HepG2 (cell line): ENCODE measurements around the gene MRM3. TPM values are rescaled to one million over a fixed set of nuclear protein-coding genes. Genes with fewer than 3 reads are reported as not detected.

Experiments used
- AHR ChIP-seq: IDR thresholded peaks from 2 replicates; pipeline ENCODE4 v1.6.1; 2018; ENCODE audit warnings: missing genetic modification reagents, missing compliant biosample characterization
- BORCS8-MEF2B ChIP-seq: sonication (generic); formaldehyde crosslinking; IDR thresholded peaks from 2 replicates; pipeline ENCODE4 v1.8.0; 2022; ENCODE audit warnings: mild to moderate bottlenecking, missing genetic modification reagents
- EED ChIP-seq: sonication (generic); formaldehyde crosslinking; IDR thresholded peaks from 2 replicates; pipeline ENCODE4 v1.5.0; 2020; ENCODE audit warnings: mild to moderate bottlenecking, missing genetic modification reagents
- ERF ChIP-seq: IDR thresholded peaks from 2 replicates; pipeline ENCODE4 v1.6.1; 2018; ENCODE audit warnings: missing biosample characterization, missing genetic modification reagents
- FOXA1 ChIP-seq, 2 experiments: fragments of 450-650 bp in 1 of 2; sonication (generic) in 1 of 2; formaldehyde crosslinking in 1 of 2; IDR thresholded peaks; 2 replicates each; pipeline versions ENCODE4 v1.4.0 to v1.6.1; 2016 to 2020; ENCODE audit warnings: missing genetic modification reagents in 1 of 2
- RFXANK ChIP-seq: IDR thresholded peaks from 2 replicates; pipeline ENCODE4 v1.6.1; 2016
- RXRA ChIP-seq: sonication (generic); formaldehyde crosslinking; IDR thresholded peaks from 2 replicates; pipeline ENCODE4 v1.5.1; 2020; ENCODE audit warnings: missing genetic modification reagents
- SP4 ChIP-seq: sonication (generic); formaldehyde crosslinking; IDR thresholded peaks from 2 replicates; pipeline ENCODE4 v1.8.1; 2023; ENCODE audit warnings: mild to moderate bottlenecking, missing genetic modification reagents
- ZBED4 ChIP-seq: sonication (generic); formaldehyde crosslinking; IDR thresholded peaks from 2 replicates; pipeline ENCODE4 v1.4.0; 2020; ENCODE audit warnings: missing genetic modification reagents, borderline replicate concordance
- ZBTB3 ChIP-seq: sonication (generic); formaldehyde crosslinking; IDR thresholded peaks from 2 replicates; pipeline ENCODE4 v1.4.0; 2020; ENCODE audit warnings: low read depth, mild to moderate bottlenecking, moderate library complexity, missing genetic modification reagents, borderline replicate concordance
- ZMYM3 ChIP-seq: sonication (generic); formaldehyde crosslinking; IDR thresholded peaks from 2 replicates; pipeline ENCODE4 v1.5.1; 2020; ENCODE audit warnings: mild to moderate bottlenecking, missing genetic modification reagents
- ZNF225 ChIP-seq: sonication (generic); formaldehyde crosslinking; IDR thresholded peaks from 2 replicates; pipeline ENCODE4 v1.4.0; 2020; ENCODE audit warnings: mild to moderate bottlenecking, missing genetic modification reagents
- ZNF24 ChIP-seq: fragments of 450-650 bp; IDR thresholded peaks from 2 replicates; pipeline ENCODE4 v1.6.1; 2017; ENCODE audit warnings: antibody characterized with exemption, mild to moderate bottlenecking
- ZNF468 ChIP-seq: sonication (generic); formaldehyde crosslinking; IDR thresholded peaks from 2 replicates; pipeline ENCODE4 v1.8.0; 2022; ENCODE audit warnings: mild to moderate bottlenecking, moderate library complexity, missing genetic modification reagents
- ZNF550 ChIP-seq: sonication (generic); formaldehyde crosslinking; IDR thresholded peaks from 2 replicates; pipeline ENCODE4 v1.4.0; 2020; ENCODE audit warnings: mild to moderate bottlenecking, missing genetic modification reagents, borderline replicate concordance
- ZNF737 ChIP-seq: sonication (generic); formaldehyde crosslinking; IDR thresholded peaks from 2 replicates; pipeline ENCODE4 v1.5.0; 2020; ENCODE audit warnings: missing genetic modification reagents, mild to moderate bottlenecking, borderline replicate concordance
- ZNF740 ChIP-seq: sonication (generic); formaldehyde crosslinking; IDR thresholded peaks from 2 replicates; pipeline ENCODE4 v1.4.0; 2020; ENCODE audit warnings: missing genetic modification reagents
- polyA plus RNA-seq, 8 experiments: library from polyadenylated mRNA; depleted of rRNA in 3 of 8; stranded (reverse) in 7 of 8; unstranded in 1 of 8; fragments of >200 nt; fragmentation: Illumina TruSeq in 4 of 8; extraction: Trizol in 4 of 8; gene quantifications; 2 replicates each; pipeline versions ENCODE4 v1.2.1 to v1.2.3, GENCODE V29; 2011 to 2016; ENCODE audit warnings: low read depth in 4 of 8, missing spikeins in 1 of 8, mixed read lengths in 1 of 8; ENCODE audit not compliant: insufficient read depth in 1 of 8
- total RNA-seq, 5 experiments: library from RNA; depleted of rRNA; stranded (reverse); fragments of >200 nt; fragmentation: Illumina TruSeq; extraction: Trizol; gene quantifications; 2 replicates each; pipeline ENCODE4 v1.2.3, GENCODE V29; 2016; ENCODE audit warnings: low read depth in 1 of 5
- TF ChIP-seq, protein P1 (sequence below), 2 experiments: fragments of 450-650 bp in 1 of 2; sonication (generic) in 1 of 2; formaldehyde crosslinking; IDR thresholded peaks; 2 replicates each; pipeline versions ENCODE4 v1.5.0 to v1.8.0; 2020 to 2022; ENCODE audit warnings: mild to moderate bottlenecking in 1 of 2, missing genetic modification reagents in 1 of 2
- TF ChIP-seq, protein P2 (sequence below): sonication (generic); formaldehyde crosslinking; IDR thresholded peaks from 2 replicates; pipeline ENCODE4 v1.8.0; 2022; ENCODE audit warnings: mild to moderate bottlenecking, missing genetic modification reagents, moderate library complexity
- TF ChIP-seq, protein P3 (sequence below): sonication (generic); formaldehyde crosslinking; IDR thresholded peaks from 2 replicates; pipeline ENCODE4 v1.8.1; 2023; ENCODE audit warnings: mild to moderate bottlenecking, inconsistent platforms, moderate library complexity, missing genetic modification reagents, borderline replicate concordance
- TF ChIP-seq, protein P4 (sequence below): IDR thresholded peaks from 2 replicates; pipeline ENCODE4 v1.6.1; 2016; ENCODE audit warnings: control low read depth

The MRM3 gene
- total and polyA plus RNA-seq, 2 of the 13 experiments (the other 11 are each of a cell fraction or from before 2014, with no cell fraction given), result 12.3 to 25.5 TPM

GRCh38 chr17:744937-745336 lies 37.2 kb upstream of the MRM3 start (continued):
- TF ChIP-seq FOXA1 (IDR thresholded peaks at IDR 0.05) (no peak), FOXA1 (CRISPR knock-in tag; IDR thresholded peaks at IDR 0.05) (peak; percentile 35; the same call in 1 of the 2 replicates), ZNF550 (CRISPR knock-in tag) (no peak), ERF (CRISPR knock-in tag) (no peak), ZMYM3 (CRISPR knock-in tag) (no peak), ZNF225 (CRISPR knock-in tag) (no peak), ZBTB3 (CRISPR knock-in tag) (no peak), ZNF740 (no peak), ZNF468 (no peak), ZNF24 (no peak), AHR (CRISPR knock-in tag) (no peak), ZNF737 (CRISPR knock-in tag) (no peak), SP4 (CRISPR knock-in tag) (no peak; the same call in 1 of the 2 replicates), EED (CRISPR knock-in tag) (no peak), RXRA (CRISPR knock-in tag) (peak; percentile 60; the same call in 1 of the 2 replicates), BORCS8-MEF2B (CRISPR knock-in tag) (0 out of 2 replicates have a peak, but pooled peaks have one; percentile 47), ZBED4 (peak; percentile 66; the same call in 1 of the 2 replicates), RFXANK (CRISPR knock-in tag) (no peak)
- TF ChIP-seq, protein P1, sequence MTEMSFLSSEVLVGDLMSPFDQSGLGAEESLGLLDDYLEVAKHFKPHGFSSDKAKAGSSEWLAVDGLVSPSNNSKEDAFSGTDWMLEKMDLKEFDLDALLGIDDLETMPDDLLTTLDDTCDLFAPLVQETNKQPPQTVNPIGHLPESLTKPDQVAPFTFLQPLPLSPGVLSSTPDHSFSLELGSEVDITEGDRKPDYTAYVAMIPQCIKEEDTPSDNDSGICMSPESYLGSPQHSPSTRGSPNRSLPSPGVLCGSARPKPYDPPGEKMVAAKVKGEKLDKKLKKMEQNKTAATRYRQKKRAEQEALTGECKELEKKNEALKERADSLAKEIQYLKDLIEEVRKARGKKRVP (CRISPR knock-in tag; IDR thresholded peaks at IDR 0.05), result no peak
- TF ChIP-seq, protein P2, sequence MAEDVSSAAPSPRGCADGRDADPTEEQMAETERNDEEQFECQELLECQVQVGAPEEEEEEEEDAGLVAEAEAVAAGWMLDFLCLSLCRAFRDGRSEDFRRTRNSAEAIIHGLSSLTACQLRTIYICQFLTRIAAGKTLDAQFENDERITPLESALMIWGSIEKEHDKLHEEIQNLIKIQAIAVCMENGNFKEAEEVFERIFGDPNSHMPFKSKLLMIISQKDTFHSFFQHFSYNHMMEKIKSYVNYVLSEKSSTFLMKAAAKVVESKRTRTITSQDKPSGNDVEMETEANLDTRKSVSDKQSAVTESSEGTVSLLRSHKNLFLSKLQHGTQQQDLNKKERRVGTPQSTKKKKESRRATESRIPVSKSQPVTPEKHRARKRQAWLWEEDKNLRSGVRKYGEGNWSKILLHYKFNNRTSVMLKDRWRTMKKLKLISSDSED (CRISPR knock-in tag), result no peak
- TF ChIP-seq, protein P3, sequence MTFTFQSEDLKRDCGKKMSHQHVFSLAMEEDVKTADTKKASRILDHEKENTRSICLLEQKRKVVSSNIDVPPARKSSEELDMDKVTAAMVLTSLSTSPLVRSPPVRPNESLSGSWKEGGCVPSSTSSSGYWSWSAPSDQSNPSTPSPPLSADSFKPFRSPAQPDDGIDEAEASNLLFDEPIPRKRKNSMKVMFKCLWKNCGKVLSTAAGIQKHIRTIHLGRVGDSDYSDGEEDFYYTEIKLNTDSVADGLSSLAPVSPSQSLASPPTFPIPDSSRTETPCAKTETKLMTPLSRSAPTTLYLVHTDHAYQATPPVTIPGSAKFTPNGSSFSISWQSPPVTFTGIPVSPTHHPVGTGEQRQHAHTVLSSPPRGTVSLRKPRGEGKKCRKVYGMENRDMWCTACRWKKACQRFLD, result no peak
- TF ChIP-seq, protein P4, sequence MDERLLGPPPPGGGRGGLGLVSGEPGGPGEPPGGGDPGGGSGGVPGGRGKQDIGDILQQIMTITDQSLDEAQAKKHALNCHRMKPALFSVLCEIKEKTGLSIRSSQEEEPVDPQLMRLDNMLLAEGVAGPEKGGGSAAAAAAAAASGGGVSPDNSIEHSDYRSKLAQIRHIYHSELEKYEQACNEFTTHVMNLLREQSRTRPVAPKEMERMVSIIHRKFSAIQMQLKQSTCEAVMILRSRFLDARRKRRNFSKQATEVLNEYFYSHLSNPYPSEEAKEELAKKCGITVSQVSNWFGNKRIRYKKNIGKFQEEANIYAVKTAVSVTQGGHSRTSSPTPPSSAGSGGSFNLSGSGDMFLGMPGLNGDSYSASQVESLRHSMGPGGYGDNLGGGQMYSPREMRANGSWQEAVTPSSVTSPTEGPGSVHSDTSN, result no peak
